ENCODE results near the gene AMZ1. TPM values are rescaled to one million over a fixed set of nuclear protein-coding genes. Genes with fewer than 3 reads are reported as not detected.
"Not testable (repeated sequence)": the region's sequence is repeated elsewhere in the genome, so short reads cannot be mapped to it uniquely, and the experiment has no call there.

AMZ1 gene
- polyA plus RNA-seq, 2 donors: 0.10 to 0.11 TPM

DNA sequence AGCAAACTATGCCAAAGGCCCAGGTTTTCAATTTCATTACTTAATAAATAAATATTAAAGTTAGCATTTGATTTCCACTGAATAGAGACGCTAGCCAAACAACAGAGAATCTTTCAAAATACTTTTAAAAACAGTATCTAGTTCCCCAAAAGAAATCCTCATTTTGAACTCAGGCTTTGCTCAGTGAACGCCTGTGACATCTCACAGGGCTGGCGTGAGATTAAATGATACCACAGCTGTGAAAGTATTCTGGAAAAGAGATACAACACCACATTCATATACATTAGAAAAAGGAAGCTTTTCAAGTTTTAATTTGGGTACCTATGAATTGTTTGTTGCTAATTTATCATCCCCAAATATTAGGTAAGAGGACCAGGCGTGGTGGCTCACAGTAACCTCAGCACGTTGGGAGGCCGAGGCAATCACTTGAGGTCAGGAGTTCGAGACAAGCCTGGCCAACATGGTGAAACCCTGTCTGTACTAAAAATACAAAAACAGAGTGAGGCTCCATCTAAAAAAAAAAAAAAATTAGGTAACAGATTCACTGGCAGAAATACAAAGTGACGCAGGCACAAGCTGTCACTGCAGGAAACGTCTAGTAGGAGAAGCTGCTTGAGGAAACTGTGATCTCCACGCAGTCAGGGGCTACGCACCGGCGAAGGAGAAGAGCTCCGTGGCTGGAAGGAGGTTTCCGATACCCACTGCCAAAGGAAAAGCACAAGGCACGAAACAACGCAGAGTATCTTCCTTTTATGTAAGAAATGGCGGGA, 50.0 kb downstream of the AMZ1 start:
- peaks cover 0 to 6% of the 10 kb centered on the region in 2 donors for H3K4me1 ChIP-seq (ENCODE audit: control insufficient read depth in 2 of 2, insufficient read depth in 2 of 2, low read length in 1 of 2)
- no peak overlapping the region for H3K27ac ChIP-seq (ENCODE audit: low read depth in 2 of 2, low read length in 1 of 2)
- WGBS, 2 donors: 70 to 73% methylated on average over 18 of the region's 18 CpGs
- H3K9me3 ChIP-seq (ENCODE audit: control insufficient read depth in 2 of 2, insufficient read depth in 1 of 2, low read depth in 1 of 2, low read length in 1 of 2): peaks cover 0 to 6% of the 10 kb centered on the region in 2 donors
- no peaks in the 10 kb centered on the region for H3K36me3 ChIP-seq (ENCODE audit: control insufficient read depth in 2 of 2, insufficient read depth in 2 of 2, low read length in 1 of 2)
- H3K27me3 ChIP-seq (ENCODE audit: control insufficient read depth in 1 of 2, insufficient read depth in 2 of 2, low read length in 2 of 2): no peaks in the 10 kb centered on the region
- H3K4me3 ChIP-seq (ENCODE audit: low read depth in 1 of 2, low read length in 2 of 2): no peak overlapping the region

DNA sequence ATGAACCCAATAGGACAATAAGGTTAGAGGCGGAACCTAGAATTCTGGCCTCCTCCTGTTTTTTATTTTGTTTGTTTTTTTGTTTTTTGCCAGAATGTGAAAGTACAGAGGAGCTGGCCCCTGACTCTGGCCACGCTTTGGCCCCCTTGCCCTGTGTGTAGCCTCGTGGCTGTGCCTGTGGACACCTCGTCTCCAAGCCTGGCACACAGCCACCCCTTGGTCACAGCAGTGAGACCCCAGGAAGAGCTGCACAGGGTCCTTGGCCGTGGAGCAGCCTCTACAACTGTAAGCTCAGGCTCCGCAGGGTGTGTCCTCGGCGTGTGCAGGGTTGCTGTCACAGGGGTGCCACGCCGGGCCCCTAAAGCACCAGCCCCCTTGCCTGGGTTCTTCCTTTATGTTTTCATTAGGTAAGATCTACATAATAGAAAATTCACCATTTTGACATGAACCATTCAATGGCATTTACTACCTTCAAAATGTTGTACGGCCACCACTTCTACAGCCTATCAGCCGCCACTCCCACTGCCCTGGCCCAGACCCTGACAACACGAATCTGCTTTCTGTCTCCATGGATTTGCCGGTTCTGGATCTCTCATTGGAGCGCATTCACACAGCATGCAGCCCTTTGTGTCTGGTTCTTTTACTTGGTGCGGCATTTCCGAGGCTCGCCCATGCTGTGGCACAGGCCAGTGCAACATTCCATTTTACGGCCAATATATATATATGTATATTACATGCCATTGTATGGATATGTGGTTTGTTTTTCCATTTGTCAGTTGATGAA, 51.0 kb downstream of the AMZ1 start:
- Histone ChIP-seq H3K36me3 (ENCODE audit: control insufficient read depth in 2 of 2, insufficient read depth in 2 of 2, low read length in 1 of 2) (no peaks in the 10 kb centered on the region), H3K27me3 (ENCODE audit: control insufficient read depth in 1 of 2, insufficient read depth in 2 of 2, low read length in 2 of 2) (no peaks in the 10 kb centered on the region), H3K4me3 (ENCODE audit: low read depth in 1 of 2, low read length in 2 of 2) (no peak overlapping the region), H3K27ac (ENCODE audit: low read depth in 2 of 2, low read length in 1 of 2) (no peak overlapping the region), H3K4me1 (ENCODE audit: control insufficient read depth in 2 of 2, insufficient read depth in 2 of 2, low read length in 1 of 2) (peaks cover 0 to 4% of the 10 kb centered on the region in 2 donors), H3K9me3 (ENCODE audit: control insufficient read depth in 2 of 2, insufficient read depth in 1 of 2, low read depth in 1 of 2, low read length in 1 of 2) (peaks cover 0 to 4% of the 10 kb centered on the region in 2 donors)
- 93 to 94% methylated on average over 19 of the region's 19 CpGs for WGBS, 2 donors

DNA sequence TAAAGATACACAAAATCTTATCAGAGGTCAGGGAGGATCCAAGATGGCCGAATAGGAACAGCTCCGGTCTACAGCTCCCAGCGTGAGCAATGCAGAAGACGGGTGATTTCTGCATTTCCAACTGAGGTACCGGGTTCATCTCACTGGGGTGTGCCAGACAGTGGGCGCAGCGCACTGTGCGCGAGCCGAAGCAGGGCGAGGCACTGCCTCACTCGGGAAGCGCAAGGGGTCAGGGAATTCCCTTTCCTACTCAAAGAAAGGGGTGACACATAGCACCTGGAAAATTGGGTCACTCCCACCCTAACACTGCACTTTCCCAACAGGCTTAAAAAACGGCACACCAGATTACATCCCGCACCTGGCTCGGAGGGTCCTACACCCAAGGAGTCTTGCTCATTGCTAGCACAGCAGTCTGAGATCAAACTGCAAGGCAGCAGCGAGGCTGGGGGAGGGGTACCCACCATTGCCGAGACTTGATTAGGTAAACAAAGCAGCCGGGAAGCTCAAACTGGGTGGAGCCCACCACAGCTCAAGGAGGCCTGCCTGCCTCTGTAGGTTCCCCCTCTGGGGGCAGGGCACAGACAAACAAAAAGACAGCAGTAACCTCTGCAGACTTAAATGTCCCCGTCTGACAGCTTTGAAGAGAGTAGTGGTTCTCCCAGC, 55.7 kb downstream of the AMZ1 start:
- not testable (repeated sequence) for H3K36me3 ChIP-seq (ENCODE audit: control insufficient read depth in 2 of 2, insufficient read depth in 2 of 2, low read length in 1 of 2); H3K27me3 ChIP-seq (ENCODE audit: control insufficient read depth in 1 of 2, insufficient read depth in 2 of 2, low read length in 2 of 2); H3K9me3 ChIP-seq (ENCODE audit: control insufficient read depth in 2 of 2, insufficient read depth in 1 of 2, low read depth in 1 of 2, low read length in 1 of 2); H3K27ac ChIP-seq (ENCODE audit: low read depth in 2 of 2, low read length in 1 of 2); H3K4me3 ChIP-seq (ENCODE audit: low read depth in 1 of 2, low read length in 2 of 2); H3K4me1 ChIP-seq (ENCODE audit: control insufficient read depth in 2 of 2, insufficient read depth in 2 of 2, low read length in 1 of 2)
- 92 to 93% methylated on average over 19 to 20 of the region's 20 CpGs for WGBS, 2 donors

DNA sequence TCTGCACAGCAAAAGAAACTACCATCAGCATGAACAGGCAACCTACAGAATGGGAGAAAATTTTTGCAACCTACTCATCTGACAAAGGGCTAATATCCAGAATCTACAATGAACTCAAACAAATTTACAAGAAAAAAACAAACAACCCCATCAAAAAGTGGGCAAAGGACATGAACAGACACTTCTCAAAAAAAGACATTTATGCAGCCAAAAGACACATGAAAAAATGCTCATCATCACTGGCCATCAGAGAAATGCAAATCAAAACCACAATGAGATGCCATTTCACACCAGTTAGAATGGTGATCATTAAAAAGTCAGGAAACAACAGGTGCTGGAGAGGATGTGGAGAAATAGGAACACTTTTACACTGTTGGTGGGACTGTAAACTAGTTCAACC, 60.7 kb downstream of the AMZ1 start:
- not testable (repeated sequence) for H3K27me3 ChIP-seq (ENCODE audit: control insufficient read depth in 1 of 2, insufficient read depth in 2 of 2, low read length in 2 of 2); H3K27ac ChIP-seq (ENCODE audit: low read depth in 2 of 2, low read length in 1 of 2); H3K9me3 ChIP-seq (ENCODE audit: control insufficient read depth in 2 of 2, insufficient read depth in 1 of 2, low read depth in 1 of 2, low read length in 1 of 2); H3K4me3 ChIP-seq (ENCODE audit: low read depth in 1 of 2, low read length in 2 of 2); H3K36me3 ChIP-seq (ENCODE audit: control insufficient read depth in 2 of 2, insufficient read depth in 2 of 2, low read length in 1 of 2); H3K4me1 ChIP-seq (ENCODE audit: control insufficient read depth in 2 of 2, insufficient read depth in 2 of 2, low read length in 1 of 2)

DNA sequence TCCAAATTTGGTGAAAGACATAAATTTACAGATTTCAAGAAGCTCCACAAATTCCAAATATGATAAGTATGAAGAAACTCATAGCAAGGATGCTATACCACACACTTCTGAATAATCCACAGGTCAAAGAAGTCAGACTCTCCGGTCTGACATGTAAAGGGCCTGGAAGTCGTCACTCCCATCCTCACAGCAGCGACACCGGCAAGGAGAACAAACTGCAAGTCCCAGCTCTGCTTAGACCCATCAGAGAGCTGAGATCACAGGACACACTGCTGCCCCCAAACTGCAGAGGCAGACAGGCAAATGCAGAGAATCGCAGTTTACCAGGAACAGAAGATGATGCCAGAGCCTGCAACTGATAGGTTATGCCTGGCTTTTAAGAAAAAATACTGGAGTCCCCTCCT, 62.0 kb downstream of the AMZ1 start:
- Histone ChIP-seq H3K36me3 (ENCODE audit: control insufficient read depth in 2 of 2, insufficient read depth in 2 of 2, low read length in 1 of 2) (no peaks in the 10 kb centered on the region), H3K4me1 (ENCODE audit: control insufficient read depth in 2 of 2, insufficient read depth in 2 of 2, low read length in 1 of 2) (no peaks in the 10 kb centered on the region), H3K4me3 (ENCODE audit: low read depth in 1 of 2, low read length in 2 of 2) (no peak overlapping the region), H3K9me3 (ENCODE audit: control insufficient read depth in 2 of 2, insufficient read depth in 1 of 2, low read depth in 1 of 2, low read length in 1 of 2) (no peaks in the 10 kb centered on the region), H3K27me3 (ENCODE audit: control insufficient read depth in 1 of 2, insufficient read depth in 2 of 2, low read length in 2 of 2) (no peaks in the 10 kb centered on the region), H3K27ac (ENCODE audit: low read depth in 2 of 2, low read length in 1 of 2) (no peak overlapping the region)
- WGBS, 2 donors: 93 to 97% methylated on average over 5 of the region's 5 CpGs

DNA sequence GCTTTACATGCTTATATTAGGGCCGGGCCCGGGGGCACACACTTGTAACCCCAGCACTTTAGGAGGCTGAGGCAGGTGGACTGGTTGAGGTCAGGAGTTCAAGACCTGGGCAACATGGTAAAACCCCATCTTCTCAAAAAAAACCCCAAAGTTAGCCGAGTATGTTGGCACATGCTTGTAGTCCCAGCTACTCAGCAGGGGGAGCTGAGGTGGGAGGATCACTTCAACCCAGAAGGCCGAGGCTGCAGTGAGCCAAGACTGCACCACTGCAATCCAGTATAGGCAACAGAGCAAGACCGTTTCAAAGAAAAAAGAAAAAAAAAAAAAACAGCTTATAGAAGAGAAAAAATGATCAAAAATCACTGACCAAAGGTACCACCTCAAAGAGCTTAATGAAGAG, 63.1 kb downstream of the AMZ1 start:
- 74 to 76% methylated on average over 5 of the region's 5 CpGs for WGBS, 2 donors

DNA sequence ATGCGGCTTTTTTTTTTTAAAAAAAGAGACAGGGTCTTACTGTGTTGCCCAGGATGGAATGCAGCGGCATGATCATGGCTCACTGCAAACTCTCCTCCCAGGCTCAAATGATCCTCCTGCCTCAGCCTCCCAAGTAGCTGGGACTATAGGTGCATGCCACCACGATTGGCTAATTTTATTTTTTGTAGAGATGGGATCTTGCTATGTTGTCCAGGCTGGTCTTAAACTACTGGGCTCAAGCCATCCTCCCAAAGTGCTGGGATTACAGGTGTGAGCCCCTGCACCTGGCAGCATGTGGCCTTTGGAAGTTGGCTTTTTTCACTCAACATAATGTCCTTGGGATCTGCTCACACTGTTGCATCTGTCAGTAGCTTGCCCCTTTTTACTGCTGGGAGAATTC, 65.1 kb downstream of the AMZ1 start:
- no peak overlapping the region for H3K4me3 ChIP-seq (ENCODE audit: low read depth in 1 of 2, low read length in 2 of 2)
- no peaks in the 10 kb centered on the region for H3K9me3 ChIP-seq (ENCODE audit: control insufficient read depth in 2 of 2, insufficient read depth in 1 of 2, low read depth in 1 of 2, low read length in 1 of 2)
- H3K27ac ChIP-seq (ENCODE audit: low read depth in 2 of 2, low read length in 1 of 2): no peak overlapping the region
- no peaks in the 10 kb centered on the region for H3K27me3 ChIP-seq (ENCODE audit: control insufficient read depth in 1 of 2, insufficient read depth in 2 of 2, low read length in 2 of 2)
- no peaks in the 10 kb centered on the region for H3K36me3 ChIP-seq (ENCODE audit: control insufficient read depth in 2 of 2, insufficient read depth in 2 of 2, low read length in 1 of 2)
- WGBS, 2 donors: 97 to 99% methylated on average over 3 of the region's 3 CpGs
- H3K4me1 ChIP-seq (ENCODE audit: control insufficient read depth in 2 of 2, insufficient read depth in 2 of 2, low read length in 1 of 2): peaks cover under 1 to 3% of the 10 kb centered on the region in 2 donors

More for the DNA sequence above, 63.1 kb downstream of the AMZ1 start:
- no peak overlapping the region for H3K27ac ChIP-seq (ENCODE audit: low read depth in 2 of 2, low read length in 1 of 2)
- H3K27me3 ChIP-seq (ENCODE audit: control insufficient read depth in 1 of 2, insufficient read depth in 2 of 2, low read length in 2 of 2): no peaks in the 10 kb centered on the region
- no peaks in the 10 kb centered on the region for H3K4me1 ChIP-seq (ENCODE audit: control insufficient read depth in 2 of 2, insufficient read depth in 2 of 2, low read length in 1 of 2)
- H3K4me3 ChIP-seq (ENCODE audit: low read depth in 1 of 2, low read length in 2 of 2): no peak overlapping the region
- H3K36me3 ChIP-seq (ENCODE audit: control insufficient read depth in 2 of 2, insufficient read depth in 2 of 2, low read length in 1 of 2): no peaks in the 10 kb centered on the region
- H3K9me3 ChIP-seq (ENCODE audit: control insufficient read depth in 2 of 2, insufficient read depth in 1 of 2, low read depth in 1 of 2, low read length in 1 of 2): no peaks in the 10 kb centered on the region

DNA sequence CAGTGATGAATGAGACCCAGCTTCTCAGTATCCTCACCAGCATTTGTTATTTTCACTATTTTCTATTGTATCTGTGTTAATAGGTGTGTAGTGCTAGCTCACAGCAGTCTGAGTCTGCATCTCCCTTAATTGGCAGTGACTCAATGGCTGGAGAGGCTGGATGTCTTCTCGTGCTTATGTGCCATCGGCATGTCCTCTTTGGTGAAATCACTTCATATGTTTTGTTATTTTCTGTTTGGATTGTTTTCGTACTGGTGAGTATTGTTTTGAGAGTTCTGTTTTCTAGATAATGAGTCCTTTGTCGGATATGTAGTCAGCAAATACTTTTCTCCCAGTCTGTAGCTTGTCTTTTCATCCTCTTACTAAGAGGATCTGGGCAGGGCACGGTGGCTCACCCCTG, 66.1 kb downstream of the AMZ1 start:
- WGBS, 2 donors: 93% methylated on average over 5 of the region's 5 CpGs
- Histone ChIP-seq H3K36me3 (ENCODE audit: control insufficient read depth in 2 of 2, insufficient read depth in 2 of 2, low read length in 1 of 2) (no peaks in the 10 kb centered on the region), H3K4me3 (ENCODE audit: low read depth in 1 of 2, low read length in 2 of 2) (no peak overlapping the region), H3K4me1 (ENCODE audit: control insufficient read depth in 2 of 2, insufficient read depth in 2 of 2, low read length in 1 of 2) (peaks cover 7 to 8% of the 10 kb centered on the region in 2 donors), H3K27me3 (ENCODE audit: control insufficient read depth in 1 of 2, insufficient read depth in 2 of 2, low read length in 2 of 2) (no peaks in the 10 kb centered on the region), H3K27ac (ENCODE audit: low read depth in 2 of 2, low read length in 1 of 2) (no peak overlapping the region), H3K9me3 (ENCODE audit: control insufficient read depth in 2 of 2, insufficient read depth in 1 of 2, low read depth in 1 of 2, low read length in 1 of 2) (no peaks in the 10 kb centered on the region)

DNA sequence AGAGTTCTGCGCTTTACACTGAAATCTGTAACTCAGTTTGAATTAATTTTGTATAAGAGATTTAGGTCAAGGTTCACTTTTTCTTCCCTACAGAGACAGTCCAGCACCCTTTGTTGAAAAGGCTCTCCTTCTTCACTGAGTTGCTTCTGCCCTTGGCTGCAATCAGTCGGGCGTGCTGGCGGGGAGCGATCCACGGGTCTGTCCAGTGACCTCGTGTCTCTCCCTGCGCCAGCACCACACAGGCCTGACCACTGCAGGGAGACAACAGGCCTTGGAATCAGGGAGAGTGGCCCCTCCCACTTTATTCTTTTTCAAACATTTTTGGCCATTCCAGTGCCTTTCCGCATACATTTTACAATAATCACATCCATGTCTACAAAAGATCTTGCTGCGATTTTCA, 66.9 kb downstream of the AMZ1 start:
- 95 to 97% methylated on average over 10 of the region's 10 CpGs for WGBS, 2 donors
- H3K36me3 ChIP-seq (ENCODE audit: control insufficient read depth in 2 of 2, insufficient read depth in 2 of 2, low read length in 1 of 2): no peaks in the 10 kb centered on the region
- no peaks in the 10 kb centered on the region for H3K27me3 ChIP-seq (ENCODE audit: control insufficient read depth in 1 of 2, insufficient read depth in 2 of 2, low read length in 2 of 2)
- no peak overlapping the region for H3K27ac ChIP-seq (ENCODE audit: low read depth in 2 of 2, low read length in 1 of 2)
- no peak overlapping the region for H3K4me3 ChIP-seq (ENCODE audit: low read depth in 1 of 2, low read length in 2 of 2)
- no peaks in the 10 kb centered on the region for H3K9me3 ChIP-seq (ENCODE audit: control insufficient read depth in 2 of 2, insufficient read depth in 1 of 2, low read depth in 1 of 2, low read length in 1 of 2)
- peaks cover 7 to 9% of the 10 kb centered on the region in 2 donors for H3K4me1 ChIP-seq (ENCODE audit: control insufficient read depth in 2 of 2, insufficient read depth in 2 of 2, low read length in 1 of 2)

All from esophagus (tissue), 2 donors.